Stimulated activated CD8-positive, alpha-beta memory T cell treated with anti-CD3 and anti-CD28 coated beads, Interleukin-15, amount 100 ng/mL, for 1 hour (primary cell): Measurements from ENCODE around the gene AP2A2.
"Not testable (repeated sequence)": the region's sequence is repeated elsewhere in the genome, so short reads cannot be mapped to it uniquely, and the experiment has no call there.

Experiments used
- DNase-seq: peaks from one replicate; pipeline ENCODE4 v3.0.0-alpha.2; 2020; ENCODE audit warnings: low read depth

The AP2A2 gene

GRCh38 chr11:954392-955153 is 28.9 kb downstream of the AP2A2 start:
- DNase-seq, result no peak

DNA sequence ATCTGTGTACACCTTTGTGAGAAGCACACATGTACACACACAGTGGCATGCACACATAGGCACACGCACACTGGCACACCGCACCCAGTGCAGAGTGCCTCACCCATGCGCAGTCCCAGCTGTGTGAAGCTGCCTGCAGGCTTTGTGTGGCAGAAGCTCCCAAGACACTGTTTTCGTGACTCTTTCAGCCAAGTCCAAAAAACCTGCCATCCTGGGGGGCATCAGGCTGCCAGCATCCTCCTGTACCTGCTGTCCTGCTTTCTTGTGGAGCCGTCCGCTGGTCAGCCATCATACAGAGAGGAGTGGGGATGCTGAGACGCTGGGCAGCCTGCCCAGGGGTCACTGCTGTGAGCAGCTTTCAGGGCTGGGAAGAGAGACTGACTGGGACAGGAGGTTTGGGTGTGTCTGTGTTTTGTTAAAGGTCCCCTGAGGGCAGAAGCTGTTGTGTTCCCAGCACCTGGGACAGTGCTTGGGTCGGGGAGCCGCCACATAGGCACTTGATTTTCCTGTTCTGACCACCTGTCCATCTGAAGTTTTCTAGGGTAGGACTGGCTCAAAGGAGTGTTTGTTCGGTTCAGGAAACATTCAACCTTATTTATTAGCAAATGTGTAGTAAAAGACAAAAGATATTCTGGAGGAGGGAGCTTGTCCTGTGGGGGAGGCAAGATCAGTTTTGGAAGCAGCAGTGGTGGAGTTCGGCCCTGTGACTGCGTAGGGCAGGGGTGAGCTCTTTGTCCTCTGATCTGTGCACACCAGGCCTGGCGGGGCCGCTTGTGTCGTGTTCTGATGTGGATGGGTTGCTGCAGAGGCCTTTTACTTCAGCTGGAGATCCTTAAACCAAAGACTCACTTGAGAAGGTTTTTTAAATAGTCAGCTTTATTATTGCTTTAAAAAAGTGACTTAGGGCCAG is 29.7 kb downstream of the AP2A2 start:
- no peak for DNase-seq

GRCh38 chr11:957212-957920 is 31.7 kb downstream of the AP2A2 start:
- DNase-seq, result no peak

- DNase-seq, result no peak
These were observed 32.4 kb downstream of the AP2A2 start for GRCh38 chr11:958101-958500.

DNA sequence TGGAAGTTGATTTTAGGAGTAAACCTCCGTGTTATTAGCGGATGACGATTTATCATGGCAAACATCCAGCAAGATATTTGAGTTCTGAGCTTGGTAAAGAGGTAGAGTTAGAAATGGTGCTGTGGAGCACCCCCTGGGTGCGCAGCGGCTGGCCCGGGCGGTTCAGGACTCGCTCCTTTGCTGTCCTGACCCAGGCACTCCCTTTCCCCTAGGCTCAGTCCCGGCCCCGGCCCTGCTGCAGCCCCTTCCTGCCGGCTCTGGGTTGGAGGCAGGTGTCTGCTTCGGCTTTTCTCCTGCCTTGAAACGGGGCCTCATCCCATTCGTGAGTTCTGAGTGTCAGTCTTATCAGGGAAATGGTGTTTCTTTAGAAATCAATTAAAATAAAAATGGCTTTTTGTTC is 33.4 kb downstream of the AP2A2 start:
- DNase-seq, result no peak

GRCh38 chr11:959608-960007 is 33.9 kb downstream of the AP2A2 start:
- no peak for DNase-seq

DNA sequence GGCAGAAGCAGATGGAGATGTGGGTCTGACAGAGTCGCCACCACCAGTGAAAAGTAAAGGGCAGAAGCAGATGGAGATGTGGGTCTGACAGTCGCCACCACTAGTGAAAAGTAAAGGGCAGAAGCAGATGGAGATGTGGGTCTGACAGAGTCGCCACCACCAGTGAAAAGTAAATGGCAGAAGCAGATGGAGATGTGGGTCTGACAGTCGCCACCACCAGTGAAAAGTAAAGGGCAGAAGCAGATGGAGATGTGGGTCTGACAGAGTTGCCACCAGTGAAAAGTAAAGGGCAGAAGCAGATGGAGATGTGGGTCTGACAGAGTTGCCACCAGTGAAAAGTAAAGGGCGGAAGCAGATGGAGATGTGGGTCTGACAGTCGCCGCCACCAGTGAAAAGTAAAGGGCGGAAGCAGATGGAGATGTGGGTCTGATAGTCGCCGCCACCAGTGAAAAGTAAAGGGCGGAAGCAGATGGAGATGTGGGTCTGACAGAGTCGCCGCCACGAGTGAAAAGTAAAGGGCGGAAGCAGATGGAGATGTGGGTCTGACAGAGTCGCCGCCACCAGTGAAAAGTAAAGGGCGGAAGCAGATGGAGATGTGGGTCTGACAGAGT is 35.7 kb downstream of the AP2A2 start:
- DNase-seq, result not testable (repeated sequence)

DNA sequence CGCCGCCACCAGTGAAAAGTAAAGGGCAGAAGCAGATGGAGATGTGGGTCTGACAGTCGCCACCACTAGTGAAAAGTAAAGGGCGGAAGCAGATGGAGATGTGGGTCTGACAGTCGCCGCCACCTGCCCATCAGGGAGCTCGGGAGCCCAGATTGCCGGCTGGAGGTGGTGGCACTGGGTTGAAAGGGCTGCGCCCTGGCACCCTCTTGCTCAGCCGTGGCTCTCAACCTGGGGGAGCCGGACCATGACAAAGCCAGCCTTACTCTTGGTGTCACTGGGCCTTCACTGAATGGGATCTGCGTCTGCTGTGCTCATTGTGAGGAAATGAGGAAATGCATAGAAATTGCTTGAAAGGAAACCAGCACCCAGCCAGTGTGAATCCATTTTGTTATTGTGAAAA is 36.3 kb downstream of the AP2A2 start:
- DNase-seq, result no peak

DNA sequence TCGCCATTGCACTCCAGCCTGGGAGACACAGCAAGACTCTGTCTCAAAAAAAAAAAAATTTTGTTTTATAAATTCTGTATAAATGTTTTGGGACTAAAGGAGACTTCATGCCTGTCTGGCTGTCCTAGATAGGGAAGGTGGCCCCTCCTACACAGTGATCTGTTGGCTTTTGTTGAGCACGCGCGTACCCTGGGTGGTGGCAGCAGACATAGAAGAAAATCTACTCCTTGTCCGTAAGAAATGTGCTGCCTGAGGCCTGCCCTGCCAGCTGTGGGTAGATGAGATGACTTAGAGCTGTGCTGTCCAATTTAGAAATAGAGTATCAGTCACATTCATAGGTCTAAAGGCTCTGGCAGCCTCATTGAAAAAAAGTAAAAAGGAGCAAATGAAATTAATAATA is 37.0 kb downstream of the AP2A2 start:
- no peak for DNase-seq

- DNase-seq, result no peak
These were observed 38.2 kb downstream of the AP2A2 start for GRCh38 chr11:963852-964251.

DNA sequence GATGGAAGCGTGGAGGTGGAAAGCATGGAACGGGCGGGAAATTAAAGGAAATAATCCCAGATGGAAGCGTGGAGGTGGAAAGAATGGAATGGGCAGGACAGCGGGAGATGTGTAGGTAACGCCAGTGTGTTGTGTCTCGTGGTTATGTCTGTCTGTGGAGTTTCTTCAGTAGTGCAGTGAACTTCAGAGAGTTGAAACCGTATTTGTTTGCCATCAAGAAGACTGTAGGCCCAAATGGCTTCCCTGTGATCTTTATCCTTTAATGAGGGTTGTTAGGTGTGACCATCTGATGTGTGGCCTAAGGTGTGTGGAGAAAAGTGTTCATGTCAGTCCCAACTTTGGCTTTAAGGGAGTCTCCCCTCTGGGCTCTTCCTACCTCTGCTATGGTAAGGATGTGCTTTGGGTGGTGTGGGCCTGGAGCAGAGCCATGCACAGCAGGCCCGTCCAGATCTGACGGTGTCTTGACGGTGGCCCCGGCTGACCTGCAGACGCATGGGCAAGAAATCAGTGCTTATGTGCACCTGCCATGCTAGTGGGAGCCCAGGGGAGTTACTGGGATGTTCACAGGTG is 39.6 kb downstream of the AP2A2 start:
- no peak for DNase-seq

DNA sequence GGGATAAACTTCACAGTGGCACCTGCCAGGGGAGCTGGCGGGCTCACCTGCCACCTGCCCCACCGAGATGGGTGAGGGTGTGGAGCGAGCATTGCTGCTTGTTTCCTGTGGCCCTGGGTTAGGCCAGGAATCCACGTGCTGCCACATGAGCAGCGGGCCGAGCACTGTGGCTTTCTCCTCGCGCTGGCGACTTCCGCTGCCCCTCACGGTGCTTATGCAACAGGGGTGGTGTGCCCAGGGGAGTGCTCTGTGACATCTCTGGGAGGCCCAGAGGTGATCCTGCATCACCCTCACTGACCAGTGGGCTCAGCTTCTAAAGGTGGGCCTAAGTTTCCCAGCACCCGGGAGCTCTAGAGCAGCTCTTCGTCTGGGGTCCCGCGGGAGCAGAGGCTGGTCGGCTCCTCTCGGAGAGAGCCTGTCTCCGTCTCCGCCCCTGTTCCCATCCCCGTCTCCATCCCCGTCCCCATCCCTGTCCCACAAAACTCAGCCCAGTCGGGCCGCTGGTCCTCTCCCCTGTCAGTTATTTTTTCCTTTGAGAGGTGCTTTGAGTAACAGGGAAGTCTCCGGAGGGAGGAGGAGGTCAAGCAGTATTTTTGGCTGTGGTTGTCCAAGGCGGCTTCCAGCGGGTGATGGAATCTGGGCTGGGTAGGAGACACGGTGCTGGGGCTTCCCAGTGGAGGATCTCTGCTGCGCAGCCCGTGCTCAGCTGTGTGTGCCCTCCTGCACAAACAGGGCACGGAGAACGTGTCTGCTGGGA is 42.5 kb downstream of the AP2A2 start:
- no peak for DNase-seq

GRCh38 chr11:968822-969221 is 43.2 kb downstream of the AP2A2 start:
- no peak for DNase-seq

- DNase-seq, result no peak
These were observed 44.1 kb downstream of the AP2A2 start for GRCh38 chr11:969651-970205.

DNA sequence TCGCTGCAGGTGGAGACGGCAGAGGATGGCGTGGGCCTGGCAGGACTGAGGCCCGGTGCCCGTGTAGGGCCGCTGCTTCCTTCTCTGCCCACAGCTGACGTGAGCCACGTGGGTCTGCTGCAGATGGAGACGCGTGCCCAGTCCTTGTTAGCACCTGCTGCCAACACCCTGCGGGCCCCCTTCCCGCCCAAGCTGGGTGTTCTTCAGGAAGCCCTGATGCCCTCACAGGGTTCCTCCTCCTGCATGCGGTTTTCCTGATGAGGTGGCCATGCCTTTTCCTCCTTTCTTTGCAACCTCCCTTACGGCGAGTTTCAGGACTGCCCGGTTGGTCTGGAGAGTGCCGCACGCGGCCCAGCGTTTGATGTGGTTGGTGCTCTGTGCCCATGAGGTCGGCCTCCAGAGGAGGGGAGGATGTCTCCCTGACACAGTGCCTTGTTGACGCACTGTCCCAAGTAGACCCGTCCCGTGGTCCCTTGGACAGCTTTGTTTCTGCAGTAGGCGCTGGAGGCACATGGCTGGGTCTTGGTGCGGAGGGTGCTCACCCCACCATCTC is 44.7 kb downstream of the AP2A2 start:
- DNase-seq, result no peak

GRCh38 chr11:971092-971690 is 45.5 kb downstream of the AP2A2 start:
- DNase-seq, result no peak

- DNase-seq, result no peak
These were observed 46.2 kb downstream of the AP2A2 start for GRCh38 chr11:971731-972365.

GRCh38 chr11:972523-973211 is 47.0 kb downstream of the AP2A2 start:
- DNase-seq, result no peak

GRCh38 chr11:973237-973636 is 47.6 kb downstream of the AP2A2 start:
- DNase-seq, result no peak
